ENCODE measurements around the gene CHL1. TPM values are rescaled to one million over a fixed set of nuclear protein-coding genes. Genes with fewer than 3 reads are reported as not detected.

CHL1 gene
- polyA plus RNA-seq, 2 of the 4 experiments (the other 2 are of a cell fraction): 0.05 TPM; not detected in 1

DNA sequence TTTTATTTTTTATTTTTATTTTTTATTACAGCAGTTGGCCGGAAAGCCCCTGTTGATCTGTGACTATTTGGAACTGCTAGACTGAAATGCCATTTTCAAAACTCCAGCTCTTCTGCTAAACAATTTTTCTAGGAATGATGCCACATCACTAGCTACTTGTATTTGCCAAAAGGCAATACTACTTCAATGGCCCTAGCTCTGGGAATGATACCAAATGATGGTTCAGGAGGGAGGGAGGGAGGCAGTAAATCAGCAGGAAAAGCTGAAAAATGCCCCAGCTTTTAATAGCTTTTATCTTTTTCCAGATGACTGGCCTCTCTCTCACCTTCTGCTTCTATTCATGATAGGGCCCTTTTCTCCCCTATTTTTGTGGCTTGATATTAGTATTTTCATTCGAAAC is 2.6 kb upstream of the CHL1 start:
- no peak for DNase-seq (ENCODE audit: low read depth in 1 of 2, low spot score in 1 of 2)
- no peak for FAIRE-seq

DNA sequence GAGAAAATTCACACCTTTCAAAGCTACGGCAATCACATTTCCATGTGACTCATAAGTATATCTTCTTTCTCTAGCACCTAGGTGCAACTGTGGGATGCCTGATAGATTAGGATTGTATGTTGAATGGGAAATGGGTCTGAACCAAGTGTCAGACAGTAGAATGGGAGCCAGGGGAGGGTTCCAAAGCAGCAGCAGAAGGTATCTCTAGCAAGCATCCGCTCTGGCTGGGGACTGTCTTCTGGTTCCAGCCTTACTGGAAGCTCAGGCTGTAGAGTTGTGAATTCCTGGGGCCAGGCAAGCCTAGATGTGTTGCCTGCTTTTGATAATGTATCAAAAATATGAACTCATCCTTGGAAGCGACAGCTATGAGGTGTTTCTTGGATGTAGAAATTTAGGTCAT is 2.1 kb upstream of the CHL1 start:
- Histone ChIP-seq H3K4me1 (peaks cover 17% of the 10 kb centered on the region; the same call in 2 of the 3 replicates), H3K4me3 (no peak overlapping the region), H3K4me2 (no peak overlapping the region), H3K9me3 (no peaks in the 10 kb centered on the region), H3K27ac (no peak overlapping the region)
- ChIA-PET CTCF (no interaction called here), POLR2A (no interaction called here)
- DNase-seq (ENCODE audit: low read depth in 1 of 2, low spot score in 1 of 2) (no peak), FAIRE-seq (no peak), ATAC-seq (no peak)
- WGBS (ENCODE audit: missing lambda C conversion rate): 68% methylated on average over 3 of the region's 3 CpGs
- TF ChIP-seq, protein P1, sequence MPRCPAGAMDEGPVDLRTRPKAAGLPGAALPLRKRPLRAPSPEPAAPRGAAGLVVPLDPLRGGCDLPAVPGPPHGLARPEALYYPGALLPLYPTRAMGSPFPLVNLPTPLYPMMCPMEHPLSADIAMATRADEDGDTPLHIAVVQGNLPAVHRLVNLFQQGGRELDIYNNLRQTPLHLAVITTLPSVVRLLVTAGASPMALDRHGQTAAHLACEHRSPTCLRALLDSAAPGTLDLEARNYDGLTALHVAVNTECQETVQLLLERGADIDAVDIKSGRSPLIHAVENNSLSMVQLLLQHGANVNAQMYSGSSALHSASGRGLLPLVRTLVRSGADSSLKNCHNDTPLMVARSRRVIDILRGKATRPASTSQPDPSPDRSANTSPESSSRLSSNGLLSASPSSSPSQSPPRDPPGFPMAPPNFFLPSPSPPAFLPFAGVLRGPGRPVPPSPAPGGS (IDR thresholded peaks at IDR 0.05): no peak
- TF ChIP-seq, protein P2, sequence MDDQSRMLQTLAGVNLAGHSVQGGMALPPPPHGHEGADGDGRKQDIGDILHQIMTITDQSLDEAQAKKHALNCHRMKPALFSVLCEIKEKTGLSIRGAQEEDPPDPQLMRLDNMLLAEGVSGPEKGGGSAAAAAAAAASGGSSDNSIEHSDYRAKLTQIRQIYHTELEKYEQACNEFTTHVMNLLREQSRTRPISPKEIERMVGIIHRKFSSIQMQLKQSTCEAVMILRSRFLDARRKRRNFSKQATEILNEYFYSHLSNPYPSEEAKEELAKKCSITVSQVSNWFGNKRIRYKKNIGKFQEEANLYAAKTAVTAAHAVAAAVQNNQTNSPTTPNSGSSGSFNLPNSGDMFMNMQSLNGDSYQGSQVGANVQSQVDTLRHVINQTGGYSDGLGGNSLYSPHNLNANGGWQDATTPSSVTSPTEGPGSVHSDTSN (IDR thresholded peaks at IDR 0.05): no peak
- TF ChIP-seq, protein P3, sequence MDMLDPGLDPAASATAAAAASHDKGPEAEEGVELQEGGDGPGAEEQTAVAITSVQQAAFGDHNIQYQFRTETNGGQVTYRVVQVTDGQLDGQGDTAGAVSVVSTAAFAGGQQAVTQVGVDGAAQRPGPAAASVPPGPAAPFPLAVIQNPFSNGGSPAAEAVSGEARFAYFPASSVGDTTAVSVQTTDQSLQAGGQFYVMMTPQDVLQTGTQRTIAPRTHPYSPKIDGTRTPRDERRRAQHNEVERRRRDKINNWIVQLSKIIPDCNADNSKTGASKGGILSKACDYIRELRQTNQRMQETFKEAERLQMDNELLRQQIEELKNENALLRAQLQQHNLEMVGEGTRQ (IDR thresholded peaks at IDR 0.05): no peak
- no peak for TF ChIP-seq PHF8 (IDR thresholded peaks at IDR 0.05; ENCODE audit: borderline replicate concordance, low read depth)
- TF ChIP-seq NPAS2 (CRISPR knock-in tag; IDR thresholded peaks at IDR 0.05; ENCODE audit: borderline replicate concordance): no peak
- TF ChIP-seq GATA3 (IDR thresholded peaks at IDR 0.05; ENCODE audit: borderline replicate concordance): no peak
- no peak for TF ChIP-seq NFE2L2 (conservative IDR thresholded peaks at IDR 0.05; ENCODE audit: low read length)
- no peak for TF ChIP-seq EHMT2 (IDR thresholded peaks at IDR 0.05; ENCODE audit: low read depth)

More for the DNA sequence above, 2.6 kb upstream of the CHL1 start:
- ATAC-seq: no peak
- Histone ChIP-seq H3K27ac (no peak overlapping the region), H3K4me1 (peaks cover 17% of the 10 kb centered on the region; the same call in 2 of the 3 replicates), H3K4me2 (no peak overlapping the region), H3K9me3 (no peaks in the 10 kb centered on the region), H3K4me3 (no peak overlapping the region)
- POLR2A ChIA-PET: no interaction called here
- TF ChIP-seq EHF (CRISPR knock-in tag; IDR thresholded peaks at IDR 0.05) (no peak), FOSL2 (IDR thresholded peaks at IDR 0.05) (no peak), FOSL2 (CRISPR knock-in tag; IDR thresholded peaks at IDR 0.05) (no peak), RFX5 (IDR thresholded peaks at IDR 0.05) (no peak), NR3C1 (IDR thresholded peaks at IDR 0.05) (no peak), KDM1A (IDR thresholded peaks at IDR 0.05; ENCODE audit: low read depth) (no peak), PHF8 (IDR thresholded peaks at IDR 0.05; ENCODE audit: borderline replicate concordance, low read depth) (no peak), HEYL (CRISPR knock-in tag; IDR thresholded peaks at IDR 0.05) (no peak)
- TF ChIP-seq, protein P3 (IDR thresholded peaks at IDR 0.05): no peak
- CTCF ChIA-PET: no interaction called here
- 35% methylated on average over 2 of the region's 2 CpGs for WGBS (ENCODE audit: missing lambda C conversion rate)

DNA sequence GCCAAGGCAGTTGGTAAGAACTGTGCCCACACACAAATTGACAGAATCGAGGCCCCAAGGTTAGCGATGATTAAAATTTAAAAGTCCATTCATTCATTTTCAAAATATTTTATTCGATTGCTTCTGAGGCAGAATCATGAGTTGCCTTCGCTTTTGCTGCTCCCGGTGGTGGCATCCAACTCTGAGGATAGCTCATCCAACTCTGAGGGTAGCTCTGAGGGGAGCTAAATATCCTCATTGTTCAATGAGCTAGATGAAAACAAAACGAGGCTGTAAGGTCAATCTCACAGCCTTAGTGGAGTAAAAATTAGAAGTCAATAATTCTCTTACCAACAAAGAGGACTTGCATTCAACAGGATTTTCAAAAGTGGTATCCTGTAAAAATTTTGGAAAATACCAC is 897 bp upstream of the CHL1 start:
- 32% methylated on average over 6 of the region's 6 CpGs for WGBS (ENCODE audit: missing lambda C conversion rate)
- TF ChIP-seq NR3C1 (IDR thresholded peaks at IDR 0.05): no peak
- TF ChIP-seq RNF2 (IDR thresholded peaks at IDR 0.05; ENCODE audit: borderline replicate concordance, low read depth): no peak
- no peak for TF ChIP-seq HOXB13 (CRISPR knock-in tag; IDR thresholded peaks at IDR 0.05; ENCODE audit: low read depth)
- TF ChIP-seq ESRRA (IDR thresholded peaks at IDR 0.05; ENCODE audit: borderline replicate concordance, low read length): no peak
- no peak overlapping the region for H3K4me3 ChIP-seq
- no peaks in the 10 kb centered on the region for H3K9me3 ChIP-seq
- FAIRE-seq (no peak), DNase-seq (ENCODE audit: low read depth in 1 of 2, low spot score in 1 of 2) (no peak), ATAC-seq (no peak)
- H3K27ac ChIP-seq: no peak overlapping the region
- peaks cover 17% of the 10 kb centered on the region; the same call in 2 of the 3 replicates for H3K4me1 ChIP-seq
- ChIA-PET POLR2A (no interaction called here), CTCF (no interaction called here)
- H3K4me2 ChIP-seq: no peak overlapping the region

All from A549 (cell line).